NCI-H460 (cell line): ENCODE data around the gene GADD45G. TPM values are rescaled to one million over a fixed set of nuclear protein-coding genes. Genes with fewer than 3 reads are reported as not detected.

ENCODE experiments used
- DNase-seq: peaks from one replicate; pipeline ENCODE4 v3.0.0-alpha.2; 2016; ENCODE audit warnings: low read depth; ENCODE audit errors: extremely low read depth
- total RNA-seq: library from RNA; depleted of rRNA; stranded (reverse); fragments of >200 nt; shearing (Covaris generic); gene quantifications from 2 replicates; pipeline ENCODE4 v1.2.3, GENCODE V29; 2014

The GADD45G gene
- total RNA-seq, 1 experiment from 2014 or later, result 3.4 TPM

- DNase-seq, result no peak
Observed at GRCh38 chr9:89626741-89627265, 22.0 kb downstream of the GADD45G start.

- no peak for DNase-seq
Observed at GRCh38 chr9:89628601-89629000, 23.8 kb downstream of the GADD45G start.

GRCh38 chr9:89629081-89629976, 24.5 kb downstream of the GADD45G start:
- no peak for DNase-seq

- DNase-seq, result no peak
Observed at GRCh38 chr9:89630508-89630907, 25.7 kb downstream of the GADD45G start.

- no peak for DNase-seq
Observed at GRCh38 chr9:89631384-89631783, 26.6 kb downstream of the GADD45G start.

- DNase-seq, result no peak
Observed at GRCh38 chr9:89632192-89632733, 27.5 kb downstream of the GADD45G start.

- no peak for DNase-seq
Observed at GRCh38 chr9:89632736-89633135, 27.9 kb downstream of the GADD45G start.

GRCh38 chr9:89633404-89633803, 28.6 kb downstream of the GADD45G start:
- DNase-seq, result no peak

- DNase-seq, result no peak
Observed at GRCh38 chr9:89633920-89634319, 29.1 kb downstream of the GADD45G start.

- DNase-seq, result no peak
Observed at GRCh38 chr9:89634995-89635742, 30.4 kb downstream of the GADD45G start.

- DNase-seq, result no peak
Observed at GRCh38 chr9:89635816-89636215, 31.0 kb downstream of the GADD45G start.

GRCh38 chr9:89637787-89638186, 33.0 kb downstream of the GADD45G start:
- DNase-seq, result no peak

GRCh38 chr9:89638359-89638758, 33.5 kb downstream of the GADD45G start:
- no peak for DNase-seq

- no peak for DNase-seq
Observed at GRCh38 chr9:89638893-89639292, 34.1 kb downstream of the GADD45G start.

- DNase-seq, result no peak
Observed at GRCh38 chr9:89639367-89639795, 34.6 kb downstream of the GADD45G start.

- no peak for DNase-seq
Observed at GRCh38 chr9:89639961-89640360, 35.1 kb downstream of the GADD45G start.

GRCh38 chr9:89640361-89640760, 35.5 kb downstream of the GADD45G start:
- no peak for DNase-seq

GRCh38 chr9:89640801-89641200, 36.0 kb downstream of the GADD45G start:
- no peak for DNase-seq

- DNase-seq, result no peak
Observed at GRCh38 chr9:89641980-89642379, 37.2 kb downstream of the GADD45G start.

- no peak for DNase-seq
Observed at GRCh38 chr9:89642789-89643188, 38.0 kb downstream of the GADD45G start.
